Loucy (cell line): ENCODE data around the gene USP7.

Experiments used
- H2AFZ ChIP-seq: fragments of 200-600 bp; sonication (generic); 2 replicates; pipeline ENCODE4 v1.6.0; 2016; ENCODE audit warnings: antibody characterized with exemption, mild to moderate bottlenecking, low read length, moderate library complexity
- H3F3A ChIP-seq: fragments of 200-600 bp; 2 replicates; pipeline ENCODE4 v1.6.0; 2016; ENCODE audit warnings: antibody characterized with exemption, low read depth, mild to moderate bottlenecking
- H3K27me3 ChIP-seq: fragments of 200-600 bp; sonication (generic); 2 replicates; pipeline ENCODE4 v1.6.1; 2014; ENCODE audit warnings: low read length, mild to moderate bottlenecking; ENCODE audit not compliant: insufficient read depth, poor library complexity, severe bottlenecking
- H3K36me3 ChIP-seq: fragments of 200-600 bp; sonication (generic); 2 replicates; pipeline ENCODE4 v1.6.1; 2016; ENCODE audit warnings: low read length; ENCODE audit not compliant: insufficient read depth
- H3K4me1 ChIP-seq: fragments of 200-600 bp; sonication (generic); 2 replicates; pipeline ENCODE4 v1.5.1; 2014; ENCODE audit warnings: low read length, mild to moderate bottlenecking; ENCODE audit not compliant: insufficient read depth, poor library complexity, severe bottlenecking
- H3K4me2 ChIP-seq: fragments of 200-600 bp; sonication (generic); 2 replicates; pipeline ENCODE4 v1.6.0; 2014; ENCODE audit warnings: antibody characterized with exemption, low read length, low read depth, mild to moderate bottlenecking; ENCODE audit not compliant: poor library complexity, severe bottlenecking
- H3K4me3 ChIP-seq: fragments of 200-600 bp; sonication (generic); 2 replicates; pipeline ENCODE4 v1.5.1; 2014; ENCODE audit warnings: low read length, mild to moderate bottlenecking, mixed read lengths; ENCODE audit not compliant: poor library complexity, severe bottlenecking
- H3K79me2 ChIP-seq: fragments of 200-600 bp; sonication (generic); 2 replicates; pipeline ENCODE4 v1.6.1; 2014; ENCODE audit warnings: low read length; ENCODE audit not compliant: insufficient read depth
- H3K9ac ChIP-seq: fragments of 200-600 bp; sonication (generic); 2 replicates; pipeline ENCODE4 v1.6.0; 2014; ENCODE audit warnings: mild to moderate bottlenecking, low read depth, low read length, moderate library complexity; ENCODE audit not compliant: poor library complexity, severe bottlenecking
- H3K9me2 ChIP-seq: fragments of 200-600 bp; sonication (generic); replicated peaks from 2 replicates; pipeline ENCODE4 v1.6.1; 2016; ENCODE audit warnings: low read depth, low read length, mixed read lengths
- H3K9me3 ChIP-seq: fragments of 200-600 bp; sonication (generic); 2 replicates; pipeline ENCODE4 v1.6.1; 2014; ENCODE audit warnings: mild to moderate bottlenecking, antibody characterized with exemption, low read length, low read depth; ENCODE audit not compliant: insufficient read depth
- H4K20me1 ChIP-seq: fragments of 200-600 bp; sonication (generic); 2 replicates; pipeline ENCODE4 v1.6.0; 2014; ENCODE audit warnings: antibody characterized with exemption, low read length, mild to moderate bottlenecking; ENCODE audit not compliant: insufficient read depth, poor library complexity, severe bottlenecking
- EZH2phosphoT487 ChIP-seq: fragments of 200-600 bp; IDR thresholded peaks from 2 replicates; pipeline ENCODE4 v1.6.1; 2018; ENCODE audit warnings: antibody characterized with exemption, mild to moderate bottlenecking, moderate library complexity, borderline replicate concordance
- TF ChIP-seq, protein P1 (sequence below): fragments of 200-600 bp; sonication (generic); conservative IDR thresholded peaks from 2 replicates; pipeline ENCODE4 v1.5.1; 2014; ENCODE audit warnings: mild to moderate bottlenecking, antibody characterized with exemption, low read length

USP7 gene

GRCh38 chr16:8948831-8949230 lies 14.9 kb downstream of the USP7 start:
- peaks cover 89% of the 10 kb centered on the region for H4K20me1 ChIP-seq
- H3K4me1 ChIP-seq, result peaks cover 12% of the 10 kb centered on the region
- H3K9me2 ChIP-seq, result no peaks in the 10 kb centered on the region
- no peak overlapping the region for H3K9ac ChIP-seq
- H3K36me3 ChIP-seq, result no peaks in the 10 kb centered on the region
- H3K4me2 ChIP-seq, result no peak overlapping the region
- H3K27me3 ChIP-seq, result no peaks in the 10 kb centered on the region
- H2AFZ ChIP-seq, result no peak overlapping the region
- no peaks in the 10 kb centered on the region for H3K9me3 ChIP-seq
- TF ChIP-seq EZH2phosphoT487, result no peak
- TF ChIP-seq, protein P1, sequence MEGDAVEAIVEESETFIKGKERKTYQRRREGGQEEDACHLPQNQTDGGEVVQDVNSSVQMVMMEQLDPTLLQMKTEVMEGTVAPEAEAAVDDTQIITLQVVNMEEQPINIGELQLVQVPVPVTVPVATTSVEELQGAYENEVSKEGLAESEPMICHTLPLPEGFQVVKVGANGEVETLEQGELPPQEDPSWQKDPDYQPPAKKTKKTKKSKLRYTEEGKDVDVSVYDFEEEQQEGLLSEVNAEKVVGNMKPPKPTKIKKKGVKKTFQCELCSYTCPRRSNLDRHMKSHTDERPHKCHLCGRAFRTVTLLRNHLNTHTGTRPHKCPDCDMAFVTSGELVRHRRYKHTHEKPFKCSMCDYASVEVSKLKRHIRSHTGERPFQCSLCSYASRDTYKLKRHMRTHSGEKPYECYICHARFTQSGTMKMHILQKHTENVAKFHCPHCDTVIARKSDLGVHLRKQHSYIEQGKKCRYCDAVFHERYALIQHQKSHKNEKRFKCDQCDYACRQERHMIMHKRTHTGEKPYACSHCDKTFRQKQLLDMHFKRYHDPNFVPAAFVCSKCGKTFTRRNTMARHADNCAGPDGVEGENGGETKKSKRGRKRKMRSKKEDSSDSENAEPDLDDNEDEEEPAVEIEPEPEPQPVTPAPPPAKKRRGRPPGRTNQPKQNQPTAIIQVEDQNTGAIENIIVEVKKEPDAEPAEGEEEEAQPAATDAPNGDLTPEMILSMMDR, result no peak
- H3K79me2 ChIP-seq, result peaks cover 93% of the 10 kb centered on the region
- no peaks in the 10 kb centered on the region for H3F3A ChIP-seq
- no peak overlapping the region for H3K4me3 ChIP-seq

DNA sequence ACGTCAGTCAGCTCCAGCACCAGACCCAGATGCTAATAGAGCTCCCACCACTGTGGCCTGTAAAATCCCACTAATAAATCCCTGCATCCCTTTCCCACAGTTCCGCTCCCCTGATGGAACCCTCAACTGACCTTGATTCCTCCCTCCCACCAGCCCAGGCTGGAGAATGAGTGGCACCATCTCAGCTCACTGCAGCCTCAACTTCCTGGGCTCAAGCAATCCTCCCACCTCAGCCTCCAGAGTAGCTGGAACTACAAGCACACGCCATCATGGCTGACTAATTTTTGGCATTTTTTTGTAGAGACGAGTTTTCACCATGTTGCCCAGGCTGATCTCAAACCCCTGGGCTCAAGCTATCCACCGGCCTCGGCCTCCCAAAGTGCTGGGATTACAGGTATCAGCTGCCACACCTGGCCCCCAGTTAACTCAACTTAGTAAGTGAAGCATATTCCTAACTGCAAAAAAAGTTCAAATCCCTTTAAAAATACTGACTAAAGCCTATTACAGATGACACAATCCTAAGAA lies 15.6 kb downstream of the USP7 start:
- Histone ChIP-seq H2AFZ (no peak overlapping the region), H3K4me1 (peaks cover 12% of the 10 kb centered on the region), H3K9me3 (no peaks in the 10 kb centered on the region), H3K4me2 (no peak overlapping the region), H3K4me3 (no peak overlapping the region), H3K36me3 (no peaks in the 10 kb centered on the region), H3K27me3 (no peaks in the 10 kb centered on the region), H3K9ac (no peak overlapping the region), H3F3A (no peaks in the 10 kb centered on the region), H3K9me2 (no peaks in the 10 kb centered on the region), H3K79me2 (peaks cover 96% of the 10 kb centered on the region), H4K20me1 (peaks cover 94% of the 10 kb centered on the region)
- TF ChIP-seq EZH2phosphoT487, result no peak
- TF ChIP-seq, protein P1, result no peak

DNA sequence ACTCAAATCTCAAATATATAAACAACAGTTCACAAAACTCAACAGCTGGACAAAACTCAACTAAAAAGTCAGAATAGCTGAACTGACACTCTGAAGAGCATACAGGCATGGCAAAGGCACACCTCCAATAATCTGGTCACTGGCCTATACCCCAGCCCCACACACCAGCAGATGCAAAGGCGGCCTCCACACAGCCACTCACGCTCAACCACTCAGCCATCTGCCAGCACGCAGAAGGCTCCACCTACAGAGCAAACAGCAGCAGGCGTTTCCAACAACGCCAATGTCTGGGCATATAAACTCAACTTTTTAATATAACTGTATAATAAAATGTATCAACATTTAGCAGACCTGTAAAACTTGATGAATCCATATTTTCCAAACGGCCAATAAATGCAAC lies 17.2 kb downstream of the USP7 start:
- Histone ChIP-seq H2AFZ (no peak overlapping the region), H3K9me2 (no peaks in the 10 kb centered on the region), H3K4me3 (no peak overlapping the region), H3F3A (no peaks in the 10 kb centered on the region), H3K79me2 (peaks cover 96% of the 10 kb centered on the region), H3K4me1 (peaks cover 12% of the 10 kb centered on the region), H3K4me2 (no peak overlapping the region), H3K9me3 (no peaks in the 10 kb centered on the region), H3K27me3 (no peaks in the 10 kb centered on the region), H3K9ac (no peak overlapping the region), H4K20me1 (peaks cover 94% of the 10 kb centered on the region), H3K36me3 (no peaks in the 10 kb centered on the region)
- TF ChIP-seq, protein P1, result no peak
- no peak for TF ChIP-seq EZH2phosphoT487
